Activated T-helper 1 cell treated with anti-CD3 and anti-CD28 coated beads, Interleukin-12 subunit alpha, Interleukin-12 subunit beta, Interleukin-2, Interleukin-4 antibody, amounts not matched to agents 30 ng/mL and 10 ng/mL and 1 ng/mL, durations not matched to agents 14 hours and 24 hours and 36 hours (primary cell): Measurements from ENCODE around the gene MTHFD1. TPM values are rescaled to one million over a fixed set of nuclear protein-coding genes. Genes with fewer than 3 reads are reported as not detected.

Source experiments
- DNase-seq: peaks from one replicate; pipeline ENCODE4 v3.0.0; 2021; ENCODE audit warnings: low spot score
- H3K27ac Mint-ChIP-seq: one replicate; pipeline ENCODE4 v1.8.0; 2021; ENCODE audit warnings: mild to moderate bottlenecking, mixed read lengths
- H3K27me3 Mint-ChIP-seq: one replicate; pipeline ENCODE4 v1.8.0; 2022; ENCODE audit warnings: mild to moderate bottlenecking, moderate library complexity, mixed read lengths; ENCODE audit not compliant: insufficient read depth
- H3K36me3 Mint-ChIP-seq: one replicate; pipeline ENCODE4 v1.8.0; 2021; ENCODE audit warnings: low read depth, mixed read lengths
- H3K4me1 Mint-ChIP-seq: one replicate; pipeline ENCODE4 v1.8.0; 2021; ENCODE audit warnings: low read depth, mixed read lengths
- H3K4me3 Mint-ChIP-seq: one replicate; pipeline ENCODE4 v1.8.0; 2021; ENCODE audit warnings: mild to moderate bottlenecking, moderate library complexity, mixed read lengths
- H3K9me3 Mint-ChIP-seq: one replicate; pipeline ENCODE4 v1.8.0; 2021; ENCODE audit warnings: mixed read lengths
- intact Hi-C: fragments of 100-400 bp; cut with micrococcal nuclease; formaldehyde crosslinking; loops from one replicate; pipeline ENCODE4 v1.15.1; 2024
- total RNA-seq: library from RNA; stranded (reverse); gene quantifications from 2 replicates; pipeline ENCODE4 v1.2.3, GENCODE V29; 2022

The MTHFD1 gene
- total RNA-seq, 1 donor from 2014 or later = 244 TPM

GRCh38 chr14:64507376-64508156 is 119.4 kb downstream of the MTHFD1 start:
- no peaks in the 10 kb centered on the region for H3K9me3 Mint-ChIP-seq
- peaks cover 73% of the 10 kb centered on the region for H3K4me1 Mint-ChIP-seq
- DNase-seq = no peak
- H3K36me3 Mint-ChIP-seq = peaks cover 26% of the 10 kb centered on the region
- intact Hi-C loops = loop anchor here (1.0 to 10.0 kb wide), 7 partner anchors 119 to 2000 kb away; partner anchors contain the start of genes GPHN, MTHFD1, PPP2R5E and WDR89
- H3K27me3 Mint-ChIP-seq = peaks cover 2% of the 10 kb centered on the region
- peak overlapping the region; percentile 97 for H3K4me3 Mint-ChIP-seq
- H3K27ac Mint-ChIP-seq = peak overlapping the region; percentile 99

- Mint-ChIP-seq H3K27me3 (peaks cover 2% of the 10 kb centered on the region), H3K4me3 (peak overlapping the region; percentile 97), H3K36me3 (peaks cover 22% of the 10 kb centered on the region), H3K4me1 (peaks cover 69% of the 10 kb centered on the region), H3K27ac (peak overlapping the region; percentile 76), H3K9me3 (no peaks in the 10 kb centered on the region)
- no peak for DNase-seq
- intact Hi-C loops = loop anchor here (1.0 to 10.0 kb wide), 7 partner anchors 120 to 1999 kb away; partner anchors contain the start of genes GPHN, MTHFD1, PPP2R5E and WDR89
These were observed 120.1 kb downstream of the MTHFD1 start for GRCh38 chr14:64508215-64508776.

GRCh38 chr14:64509036-64509435 is 120.9 kb downstream of the MTHFD1 start:
- peak overlapping the region; percentile 59 for H3K4me3 Mint-ChIP-seq
- H3K9me3 Mint-ChIP-seq = no peaks in the 10 kb centered on the region
- no peaks in the 10 kb centered on the region for H3K27me3 Mint-ChIP-seq
- H3K36me3 Mint-ChIP-seq = peaks cover 25% of the 10 kb centered on the region
- intact Hi-C loops = loop anchor here (5.0 to 10.0 kb wide), 5 partner anchors 334 to 1998 kb away; partner anchors contain the start of genes GPHN and PPP2R5E
- H3K4me1 Mint-ChIP-seq = peaks cover 74% of the 10 kb centered on the region
- peak overlapping the region; percentile 40 for H3K27ac Mint-ChIP-seq
- no peak for DNase-seq

Other genes with a start within 250 kb of the MTHFD1 start
- 0.10 and 0.15 TPM in 2 replicates for gene ESR2, start 94.0 kb upstream of the MTHFD1 start, total RNA-seq
- gene AKAP5, start 77.1 kb downstream of the MTHFD1 start, total RNA-seq = 1.1 and 1.5 TPM in 2 replicates
- gene ZBTB25, start 115.5 kb downstream of the MTHFD1 start, total RNA-seq = 18.6 and 19.6 TPM in 2 replicates
- 41.2 and 46.8 TPM in 2 replicates for gene ZBTB1, start 116.4 kb downstream of the MTHFD1 start, total RNA-seq
- gene HSPA2, start 152.4 kb downstream of the MTHFD1 start, total RNA-seq = 11.2 and 11.6 TPM in 2 replicates
- gene PPP1R36, start 161.6 kb downstream of the MTHFD1 start, total RNA-seq = not detected in 2 replicates